SK-N-SH (cell line): ENCODE results near the gene DXO. TPM values are rescaled to one million over a fixed set of nuclear protein-coding genes. Genes with fewer than 3 reads are reported as not detected.

Experiments
- CTCF ChIA-PET: fragments of 300-600, 350-600 bp; formaldehyde crosslinking; extraction: SDS; loops from one replicate; lab custom pipeline; 2021; lab: Yijun Ruan, JAX
- POLR2A ChIA-PET: fragments of 350-600 bp; sonication (Branson Sonifier 250); formaldehyde crosslinking; extraction: SDS; loops from one replicate; lab custom pipeline; 2020; ENCODE audit warnings: antibody characterized with exemption, inconsistent platforms; lab: Yijun Ruan, JAX
- DNase-seq: peaks from one replicate; pipeline ENCODE4 v3.0.0; 2012
- H2AFZ ChIP-seq: fragments of 200-600 bp; sonication (generic); 2 replicates; pipeline ENCODE4 v1.8.1; 2016; ENCODE audit warnings: antibody characterized with exemption, mild to moderate bottlenecking, low read depth
- H3F3A ChIP-seq: fragments of 200-600 bp; sonication (generic); replicated peaks from 2 replicates; pipeline ENCODE3; 2016; ENCODE audit warnings: antibody characterized with exemption, mild to moderate bottlenecking; ENCODE audit not compliant: insufficient read depth
- H3K27ac ChIP-seq, 2 experiments: fragments of 200-500 bp in 1 of 2; fragments of 200-600 bp in 1 of 2; sonication (Bioruptor generic) in 1 of 2; sonication (generic), shearing (Covaris generic) in 1 of 2; 2 replicates each; pipeline versions ENCODE4 v1.5.1 to v1.6.1; 2014 to 2016; ENCODE audit warnings: low read depth in 2 of 2, inconsistent platforms in 1 of 2, low read length in 1 of 2, mild to moderate bottlenecking in 1 of 2, mixed read lengths in 1 of 2
- H3K27me3 ChIP-seq: fragments of 200-600 bp; sonication (generic), shearing (Covaris generic); 2 replicates; pipeline ENCODE4 v1.6.1; 2016; ENCODE audit warnings: mixed run types; ENCODE audit not compliant: insufficient read depth
- H3K36me3 ChIP-seq, 2 experiments: fragments of 200-500 bp in 1 of 2; fragments of 200-600 bp in 1 of 2; sonication (Bioruptor generic) in 1 of 2; sonication (generic) in 1 of 2; replicated peaks in 1 of 2; 2 replicates each; pipeline versions ENCODE3 to v1.5.1; 2014 to 2016; ENCODE audit warnings: low read length in 1 of 2, mild to moderate bottlenecking in 1 of 2; ENCODE audit not compliant: insufficient read depth in 2 of 2, control insufficient read depth in 1 of 2
- H3K4me1 ChIP-seq, 2 experiments: fragments of 200-500 bp in 1 of 2; fragments of 200-600 bp in 1 of 2; sonication (Bioruptor generic) in 1 of 2; sonication (generic), shearing (Covaris generic) in 1 of 2; 2 replicates each; pipeline versions ENCODE4 v1.5.1 to v1.6.1; 2014 to 2016; ENCODE audit warnings: low read depth in 1 of 2, low read length in 1 of 2, mixed run types in 1 of 2; ENCODE audit not compliant: insufficient read depth in 2 of 2, control insufficient read depth in 1 of 2
- H3K4me2 ChIP-seq: fragments of 200-600 bp; sonication (generic), shearing (Covaris generic); 2 replicates; pipeline ENCODE4 v1.6.1; 2017; ENCODE audit warnings: mixed run types
- H3K4me3 ChIP-seq, 2 experiments: fragments of 200-500 bp in 1 of 2; fragments of 200-600 bp in 1 of 2; sonication (Bioruptor generic) in 1 of 2; sonication (generic), shearing (Covaris generic) in 1 of 2; 2 replicates each; pipeline versions ENCODE4 v1.5.1 to v1.8.1; 2014 to 2016; ENCODE audit warnings: low read depth in 2 of 2, inconsistent platforms in 1 of 2, low read length in 1 of 2, mild to moderate bottlenecking in 1 of 2, mixed read lengths in 1 of 2, moderate library complexity in 1 of 2
- H3K79me2 ChIP-seq: fragments of 200-600 bp; sonication (generic); 2 replicates; pipeline ENCODE4 v1.8.1; 2017; ENCODE audit warnings: mild to moderate bottlenecking; ENCODE audit not compliant: insufficient read depth
- H3K9ac ChIP-seq: fragments of 200-600 bp; sonication (generic); 2 replicates; pipeline ENCODE4 v1.6.1; 2017; ENCODE audit warnings: mixed run types
- H3K9me2 ChIP-seq: fragments of 200-600 bp; sonication (generic); 2 replicates; pipeline ENCODE4 v1.6.1; 2017; ENCODE audit warnings: mixed run types
- H3K9me3 ChIP-seq: fragments of 200-600 bp; sonication (generic); 2 replicates; pipeline ENCODE4 v1.6.1; 2017; ENCODE audit warnings: mixed run types, mild to moderate bottlenecking, moderate library complexity
- H4K20me1 ChIP-seq: fragments of 200-600 bp; sonication (generic); 2 replicates; pipeline ENCODE4 v1.6.1; 2017; ENCODE audit warnings: mild to moderate bottlenecking, mixed run types; ENCODE audit not compliant: insufficient read depth
- ELF1 ChIP-seq: IDR thresholded peaks from 2 replicates; pipeline ENCODE4 v1.4.0; 2012
- EP300 ChIP-seq, 2 experiments: IDR thresholded peaks; 2 replicates each; pipeline versions ENCODE4 v1.4.0 to v1.6.1; 2012; ENCODE audit warnings: borderline replicate concordance in 1 of 2, low read depth in 1 of 2, low read length in 1 of 2
- FOSL2 ChIP-seq: IDR thresholded peaks from 2 replicates; pipeline ENCODE4 v1.4.0; 2012; ENCODE audit warnings: low read depth, mild to moderate bottlenecking, moderate library complexity, borderline replicate concordance
- FOXM1 ChIP-seq: IDR thresholded peaks from 2 replicates; pipeline ENCODE4 v1.4.0; 2012; ENCODE audit warnings: low read depth, mild to moderate bottlenecking
- GATA2 ChIP-seq: sonication (generic); formaldehyde crosslinking; IDR thresholded peaks from 2 replicates; pipeline ENCODE4 v1.5.0; 2020; ENCODE audit warnings: mild to moderate bottlenecking, missing genetic modification reagents
- JUND ChIP-seq: IDR thresholded peaks from 2 replicates; pipeline ENCODE4 v1.4.0; 2012
- MXI1 ChIP-seq: IDR thresholded peaks from 2 replicates; pipeline ENCODE4 v1.6.1; 2012; ENCODE audit warnings: mild to moderate bottlenecking, low read depth, low read length, improper control_type of control experiment
- POLR2AphosphoS5 ChIP-seq: IDR thresholded peaks from 2 replicates; pipeline ENCODE4 v1.6.1; 2012; ENCODE audit warnings: low read depth, low read length
- RAD21 ChIP-seq: IDR thresholded peaks from 2 replicates; pipeline ENCODE4 v1.6.1; 2012; ENCODE audit warnings: mild to moderate bottlenecking, low read length
- RCOR1 ChIP-seq: fragments of 150-350 bp; IDR thresholded peaks from 2 replicates; pipeline ENCODE4 v1.6.1; 2017; ENCODE audit warnings: antibody characterized with exemption, low read length
- RFX5 ChIP-seq: IDR thresholded peaks from 2 replicates; pipeline ENCODE4 v1.6.1; 2012; ENCODE audit warnings: mild to moderate bottlenecking, improper control_type of control experiment, low read length
- RXRA ChIP-seq: IDR thresholded peaks from 2 replicates; pipeline ENCODE4 v1.4.0; 2012; ENCODE audit warnings: low read depth, mild to moderate bottlenecking, borderline replicate concordance
- YY1 ChIP-seq: IDR thresholded peaks from 2 replicates; pipeline ENCODE4 v1.4.0; 2012; ENCODE audit warnings: low read depth, mild to moderate bottlenecking
- WGBS: methylation state at CpG from one replicate; pipeline ENCODE4 v1.1.6; 2017; ENCODE audit warnings: low lambda C conversion rate; 5-methylcytosine and 5-hydroxymethylcytosine counted together
- polyA plus RNA-seq, 3 experiments: library from polyadenylated mRNA; depleted of rRNA; stranded (reverse); fragments of >200 nt; gene quantifications; 2 replicates each; pipeline ENCODE4 v1.2.3, GENCODE V29; 2012
- TF ChIP-seq, protein P1 (sequence below): IDR thresholded peaks from 2 replicates; pipeline ENCODE4 v1.4.0; 2012; ENCODE audit warnings: low read depth, borderline replicate concordance
- TF ChIP-seq, protein P2 (sequence below): IDR thresholded peaks from 2 replicates; pipeline ENCODE4 v1.4.0; 2012; ENCODE audit warnings: low read depth
- TF ChIP-seq, protein P3 (sequence below): fragments of 150-350 bp; IDR thresholded peaks from 2 replicates; pipeline ENCODE4 v1.6.1; 2016; ENCODE audit warnings: mild to moderate bottlenecking, low read depth, low read length
- TF ChIP-seq, protein P4 (sequence below): fragments of 200-600 bp; sonication (generic); IDR thresholded peaks from 2 replicates; pipeline ENCODE4 v1.6.1; 2017; ENCODE audit warnings: antibody characterized with exemption, mild to moderate bottlenecking, moderate library complexity
- TF ChIP-seq, protein P5 (sequence below): fragments of 150-350 bp; IDR thresholded peaks from 2 replicates; pipeline ENCODE4 v1.6.1; 2017; ENCODE audit warnings: antibody characterized with exemption, low read length, low read depth, borderline replicate concordance

Gene DXO
- polyA plus RNA-seq, 1 of the 3 experiments (the other 2 are of a cell fraction) = 25.3 TPM

DNA sequence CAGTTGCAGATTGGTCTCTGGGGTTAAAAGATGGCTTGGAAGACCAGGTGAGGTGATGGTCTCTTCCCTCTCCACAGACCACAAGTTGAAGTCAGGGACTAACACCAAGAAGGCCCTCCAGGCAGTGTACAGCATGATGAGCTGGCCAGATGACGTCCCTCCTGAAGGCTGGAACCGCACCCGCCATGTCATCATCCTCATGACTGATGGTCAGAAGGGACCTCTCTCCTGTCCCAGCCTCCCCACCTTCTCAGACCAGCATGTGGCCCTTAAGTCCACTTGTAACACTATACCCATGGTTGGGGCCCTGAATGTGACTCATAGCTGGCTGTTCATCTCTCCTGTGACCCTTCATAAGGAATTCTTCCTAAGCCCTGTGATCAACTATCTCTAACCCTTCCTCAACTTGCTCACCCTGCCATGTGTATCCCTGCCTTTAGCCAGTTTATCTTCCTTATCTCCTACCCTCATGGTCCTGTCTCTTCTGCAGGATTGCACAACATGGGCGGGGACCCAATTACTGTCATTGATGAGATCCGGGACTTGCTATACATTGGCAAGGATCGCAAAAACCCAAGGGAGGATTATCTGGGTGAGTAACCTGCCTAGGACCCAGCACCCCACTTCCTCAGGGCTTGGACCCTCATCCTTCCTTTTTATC lies 23.1 kb downstream of the DXO start (continued):
- no peak for TF ChIP-seq ELF1

DNA sequence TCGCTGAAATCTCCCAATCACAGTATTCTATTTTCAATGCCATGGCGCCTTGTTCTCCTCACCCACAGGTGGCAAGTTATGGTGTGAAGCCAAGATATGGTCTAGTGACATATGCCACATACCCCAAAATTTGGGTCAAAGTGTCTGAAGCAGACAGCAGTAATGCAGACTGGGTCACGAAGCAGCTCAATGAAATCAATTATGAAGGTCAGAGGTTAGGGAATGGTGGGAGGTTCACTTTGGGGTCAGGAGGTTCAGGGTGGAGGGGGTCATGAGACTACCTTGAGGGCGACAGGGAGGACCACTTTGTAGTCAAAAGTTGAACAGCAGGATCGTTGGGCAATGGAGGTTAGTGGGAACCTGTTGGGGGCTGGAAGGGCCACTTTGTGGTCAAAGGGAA lies 23.6 kb downstream of the DXO start:
- no peak overlapping the region for H2AFZ ChIP-seq
- H3K36me3 ChIP-seq = peaks cover under 1 to 27% of the 10 kb centered on the region in 2 experiments
- H3K4me3 ChIP-seq = no peak overlapping the region
- H3K27me3 ChIP-seq = no peaks in the 10 kb centered on the region
- peaks cover 9 to 14% of the 10 kb centered on the region in 2 experiments; a peak in 1 of 4 replicates for H3K4me1 ChIP-seq
- no peak overlapping the region for H3K9ac ChIP-seq
- DNase-seq = no peak
- H3K9me3 ChIP-seq = no peaks in the 10 kb centered on the region
- no peak overlapping the region for H3K27ac ChIP-seq
- 57% methylated on average over 5 of the region's 5 CpGs for WGBS
- no peaks in the 10 kb centered on the region for H3K79me2 ChIP-seq
- no peaks in the 10 kb centered on the region for H4K20me1 ChIP-seq
- ChIA-PET CTCF (interaction anchor here (2.7 kb wide), 1 partner anchor 23 kb away, joined by 9 read pairs; the partner anchor contains the start of gene DXO), POLR2A (no interaction called here)
- H3K9me2 ChIP-seq = no peaks in the 10 kb centered on the region
- H3F3A ChIP-seq = peaks cover 22% of the 10 kb centered on the region
- TF ChIP-seq POLR2AphosphoS5 = no peak
- TF ChIP-seq, protein P1, sequence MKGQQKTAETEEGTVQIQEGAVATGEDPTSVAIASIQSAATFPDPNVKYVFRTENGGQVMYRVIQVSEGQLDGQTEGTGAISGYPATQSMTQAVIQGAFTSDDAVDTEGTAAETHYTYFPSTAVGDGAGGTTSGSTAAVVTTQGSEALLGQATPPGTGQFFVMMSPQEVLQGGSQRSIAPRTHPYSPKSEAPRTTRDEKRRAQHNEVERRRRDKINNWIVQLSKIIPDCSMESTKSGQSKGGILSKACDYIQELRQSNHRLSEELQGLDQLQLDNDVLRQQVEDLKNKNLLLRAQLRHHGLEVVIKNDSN = no peak
- TF ChIP-seq GATA2 (CRISPR knock-in tag) = no peak
- TF ChIP-seq FOSL2 = no peak
- TF ChIP-seq MXI1 = no peak
- TF ChIP-seq RCOR1 = no peak
- no peak for TF ChIP-seq RXRA
- TF ChIP-seq, protein P2, sequence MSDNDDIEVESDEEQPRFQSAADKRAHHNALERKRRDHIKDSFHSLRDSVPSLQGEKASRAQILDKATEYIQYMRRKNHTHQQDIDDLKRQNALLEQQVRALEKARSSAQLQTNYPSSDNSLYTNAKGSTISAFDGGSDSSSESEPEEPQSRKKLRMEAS = no peak
- TF ChIP-seq RFX5 = no peak
- TF ChIP-seq, protein P3, sequence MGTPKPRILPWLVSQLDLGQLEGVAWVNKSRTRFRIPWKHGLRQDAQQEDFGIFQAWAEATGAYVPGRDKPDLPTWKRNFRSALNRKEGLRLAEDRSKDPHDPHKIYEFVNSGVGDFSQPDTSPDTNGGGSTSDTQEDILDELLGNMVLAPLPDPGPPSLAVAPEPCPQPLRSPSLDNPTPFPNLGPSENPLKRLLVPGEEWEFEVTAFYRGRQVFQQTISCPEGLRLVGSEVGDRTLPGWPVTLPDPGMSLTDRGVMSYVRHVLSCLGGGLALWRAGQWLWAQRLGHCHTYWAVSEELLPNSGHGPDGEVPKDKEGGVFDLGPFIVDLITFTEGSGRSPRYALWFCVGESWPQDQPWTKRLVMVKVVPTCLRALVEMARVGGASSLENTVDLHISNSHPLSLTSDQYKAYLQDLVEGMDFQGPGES = no peak
- TF ChIP-seq FOXM1 = no peak
- no peak for TF ChIP-seq YY1
- TF ChIP-seq JUND = no peak
- TF ChIP-seq, protein P4, sequence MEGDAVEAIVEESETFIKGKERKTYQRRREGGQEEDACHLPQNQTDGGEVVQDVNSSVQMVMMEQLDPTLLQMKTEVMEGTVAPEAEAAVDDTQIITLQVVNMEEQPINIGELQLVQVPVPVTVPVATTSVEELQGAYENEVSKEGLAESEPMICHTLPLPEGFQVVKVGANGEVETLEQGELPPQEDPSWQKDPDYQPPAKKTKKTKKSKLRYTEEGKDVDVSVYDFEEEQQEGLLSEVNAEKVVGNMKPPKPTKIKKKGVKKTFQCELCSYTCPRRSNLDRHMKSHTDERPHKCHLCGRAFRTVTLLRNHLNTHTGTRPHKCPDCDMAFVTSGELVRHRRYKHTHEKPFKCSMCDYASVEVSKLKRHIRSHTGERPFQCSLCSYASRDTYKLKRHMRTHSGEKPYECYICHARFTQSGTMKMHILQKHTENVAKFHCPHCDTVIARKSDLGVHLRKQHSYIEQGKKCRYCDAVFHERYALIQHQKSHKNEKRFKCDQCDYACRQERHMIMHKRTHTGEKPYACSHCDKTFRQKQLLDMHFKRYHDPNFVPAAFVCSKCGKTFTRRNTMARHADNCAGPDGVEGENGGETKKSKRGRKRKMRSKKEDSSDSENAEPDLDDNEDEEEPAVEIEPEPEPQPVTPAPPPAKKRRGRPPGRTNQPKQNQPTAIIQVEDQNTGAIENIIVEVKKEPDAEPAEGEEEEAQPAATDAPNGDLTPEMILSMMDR = no peak
- TF ChIP-seq, protein P5, sequence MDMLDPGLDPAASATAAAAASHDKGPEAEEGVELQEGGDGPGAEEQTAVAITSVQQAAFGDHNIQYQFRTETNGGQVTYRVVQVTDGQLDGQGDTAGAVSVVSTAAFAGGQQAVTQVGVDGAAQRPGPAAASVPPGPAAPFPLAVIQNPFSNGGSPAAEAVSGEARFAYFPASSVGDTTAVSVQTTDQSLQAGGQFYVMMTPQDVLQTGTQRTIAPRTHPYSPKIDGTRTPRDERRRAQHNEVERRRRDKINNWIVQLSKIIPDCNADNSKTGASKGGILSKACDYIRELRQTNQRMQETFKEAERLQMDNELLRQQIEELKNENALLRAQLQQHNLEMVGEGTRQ = no peak
- TF ChIP-seq RAD21 = no peak
- no peak for TF ChIP-seq EP300 (IDR thresholded peaks at IDR 0.05; ENCODE audit: borderline replicate concordance in 1 of 2, low read depth in 1 of 2, low read length in 1 of 2)
- TF ChIP-seq, all 33 proteins: peak for 0
- H3K4me2 ChIP-seq = no peak overlapping the region
